ENCODE data around the gene SPTBN2. TPM values are rescaled to one million over a fixed set of nuclear protein-coding genes. Genes with fewer than 3 reads are reported as not detected.

Gene SPTBN2
- total and polyA plus RNA-seq, 9 donors: 1.4 to 26.9 (median 6.2) TPM

- H3K27me3 ChIP-seq: no peaks in the 10 kb centered on the region
- H3K36me3 ChIP-seq: no peaks in the 10 kb centered on the region
- no peaks in the 10 kb centered on the region for H3K9me3 ChIP-seq
- intact Hi-C loops (cut with DNase I): loop anchor here in 1 of 4 donors (5.0 kb wide), 1 partner anchor 139 kb away; no protein-coding TSS in a partner anchor
- DNase-seq: no peak
- H3K4me1 ChIP-seq (ENCODE audit: insufficient read depth): no peaks in the 10 kb centered on the region
- TF ChIP-seq CTCF (IDR thresholded peaks at IDR 0.05): no peak
- no peak overlapping the region for H3K27ac ChIP-seq
- no peak overlapping the region for H3K4me3 ChIP-seq
- 87 to 91% (median 88%) methylated on average over 19 to 20 of the region's 20 CpGs for WGBS, 3 donors
Measured at GRCh38 chr11:66692871-66693331, 36.1 kb downstream of the SPTBN2 start.

GRCh38 chr11:66692446-66692845 is 36.6 kb downstream of the SPTBN2 start:
- DNase-seq: no peak
- WGBS, 3 donors: 86 to 94% (median 87%) methylated on average over 18 of the region's 18 CpGs
- intact Hi-C loops (cut with DNase I): loop anchor here in 1 of 4 donors (5.0 kb wide), 1 partner anchor 140 kb away; no protein-coding TSS in a partner anchor

GRCh38 chr11:66691311-66691980 is 37.6 kb downstream of the SPTBN2 start:
- Histone ChIP-seq H3K27me3 (no peaks in the 10 kb centered on the region), H3K4me1 (ENCODE audit: insufficient read depth) (no peaks in the 10 kb centered on the region), H3K27ac (no peak overlapping the region), H3K9me3 (no peaks in the 10 kb centered on the region), H3K36me3 (no peaks in the 10 kb centered on the region), H3K4me3 (no peak overlapping the region)
- TF ChIP-seq EP300 (IDR thresholded peaks at IDR 0.05) (no peak), POLR2A (IDR thresholded peaks at IDR 0.05) (no peak), CTCF (IDR thresholded peaks at IDR 0.05) (no peak)
- 89 to 95% (median 94%) methylated on average over 38 of the region's 38 CpGs for WGBS, 3 donors
- DNase-seq: no peak
- intact Hi-C loops (cut with DNase I): loop anchor here in 1 of 4 donors (5.0 kb wide), 1 partner anchor 141 kb away; no protein-coding TSS in a partner anchor

More at GRCh38 chr11:66692446-66692845, 36.6 kb downstream of the SPTBN2 start:
- no peak overlapping the region for H3K27ac ChIP-seq
- no peaks in the 10 kb centered on the region for H3K27me3 ChIP-seq
- H3K4me3 ChIP-seq: no peak overlapping the region
- TF ChIP-seq EP300 (IDR thresholded peaks at IDR 0.05) (no peak), CTCF (IDR thresholded peaks at IDR 0.05) (no peak), POLR2A (IDR thresholded peaks at IDR 0.05) (no peak)
- H3K4me1 ChIP-seq (ENCODE audit: insufficient read depth): no peaks in the 10 kb centered on the region
- H3K9me3 ChIP-seq: no peaks in the 10 kb centered on the region
- no peaks in the 10 kb centered on the region for H3K36me3 ChIP-seq

- H3K4me3 ChIP-seq: no peak overlapping the region
- H3K9me3 ChIP-seq: no peaks in the 10 kb centered on the region
- H3K36me3 ChIP-seq: no peaks in the 10 kb centered on the region
- 90 to 93% (median 90%) methylated on average over 29 to 32 of the region's 32 CpGs for WGBS, 3 donors
- no peak for DNase-seq
- no peaks in the 10 kb centered on the region for H3K27me3 ChIP-seq
- H3K4me1 ChIP-seq (ENCODE audit: insufficient read depth): no peaks in the 10 kb centered on the region
- no peak for TF ChIP-seq EP300 (IDR thresholded peaks at IDR 0.05)
- no peak for TF ChIP-seq POLR2A (IDR thresholded peaks at IDR 0.05)
- TF ChIP-seq CTCF (IDR thresholded peaks at IDR 0.05): no peak
- H3K27ac ChIP-seq: no peak overlapping the region
- intact Hi-C loops (cut with DNase I): loop anchor here in 3 of 4 donors (5.0 to 10.0 kb wide), 3 partner anchors 113 to 275 kb away; no protein-coding TSS in a partner anchor
Measured at GRCh38 chr11:66689661-66690590, 39.1 kb downstream of the SPTBN2 start.

All from ovary (tissue), 9 donors.